Left forelimb (tissue), 1 donor: ENCODE results near the gene PALLD.
"Not testable (repeated sequence)": the region's sequence is repeated elsewhere in the genome, so short reads cannot be mapped to it uniquely, and the experiment has no call there.

Source experiments
- DNase-seq: peaks from one replicate; pipeline ENCODE4 v3.0.0-alpha.2; 2018; ENCODE audit warnings: low spot score

Gene PALLD

DNA sequence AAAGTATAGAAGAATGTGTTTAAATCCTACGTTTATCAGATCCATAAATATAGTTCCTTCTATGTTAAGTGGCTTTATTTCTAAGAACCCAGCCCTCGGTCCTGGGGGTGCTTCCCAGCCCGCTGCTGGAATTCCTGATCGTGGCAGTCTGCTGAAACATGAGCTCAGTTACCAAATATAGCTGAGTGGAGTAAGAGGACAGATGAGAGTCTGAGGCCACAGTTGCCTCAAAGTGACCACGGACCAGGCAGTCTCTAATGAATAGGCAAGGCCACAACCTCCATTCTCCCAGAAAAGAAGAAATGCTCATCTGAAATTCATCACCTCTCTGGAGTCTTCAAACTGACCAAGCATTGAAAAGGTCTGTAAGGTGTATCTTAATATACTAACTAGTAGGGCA lies at the start of gene PALLD:
TSS of gene PALLD (plus strand) at position 219 of the 400 bp plus-strand sequence.
- DNase-seq = no peak

DNA sequence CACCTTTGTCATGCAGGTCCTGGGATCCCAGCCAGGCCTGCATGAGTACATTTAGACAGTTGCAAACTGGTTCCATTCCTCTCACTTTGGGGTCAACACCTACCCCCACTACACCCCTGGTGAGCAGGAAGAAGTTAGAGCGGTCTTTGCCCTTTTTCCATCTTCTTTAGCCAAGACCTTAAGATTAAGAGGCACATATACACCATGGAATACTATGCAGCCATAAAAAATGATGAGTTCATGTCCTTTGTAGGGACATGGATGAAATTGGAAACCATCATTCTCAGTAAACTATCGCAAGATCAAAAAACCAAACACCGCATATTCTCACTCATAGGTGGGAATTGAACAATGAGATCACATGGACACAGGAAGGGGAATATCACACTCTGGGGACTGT lies 47.8 kb upstream of the PALLD start:
- not testable (repeated sequence) for DNase-seq

DNA sequence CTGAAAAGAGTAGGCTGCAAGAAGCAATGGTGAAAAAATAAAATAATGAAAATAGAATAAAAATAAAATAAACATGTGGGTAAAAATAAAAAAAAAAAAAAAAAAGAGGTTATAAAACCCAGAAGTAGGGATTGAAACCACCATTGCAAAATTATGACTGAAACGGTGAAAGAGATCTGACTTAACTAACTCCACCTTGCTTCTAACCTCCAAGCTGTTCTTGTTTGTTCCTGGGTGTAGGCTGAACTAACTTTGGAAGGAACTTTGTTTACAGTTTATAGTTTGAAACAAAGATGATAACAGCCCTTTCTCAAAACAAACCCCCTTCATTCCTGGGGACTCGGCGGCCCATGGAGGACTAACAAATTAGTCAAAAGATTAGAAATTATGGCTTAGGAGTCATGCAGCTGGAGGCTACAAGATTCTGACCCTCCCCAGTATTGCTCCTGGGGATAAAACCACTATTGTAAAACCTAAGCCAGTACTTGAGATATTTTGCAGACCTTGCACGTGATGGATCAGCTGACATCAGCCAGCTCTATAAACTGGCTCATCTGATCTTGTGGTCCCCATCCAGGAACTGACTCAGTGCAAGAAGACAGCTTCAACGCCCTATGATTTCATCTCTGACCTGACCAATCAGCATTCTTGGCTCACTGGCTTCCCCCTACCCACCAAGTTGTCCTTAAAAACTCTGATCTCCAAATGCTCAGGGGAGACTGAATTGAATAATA lies 47.0 kb upstream of the PALLD start:
- no peak for DNase-seq

GRCh38 chr4:168451331-168451730 lies 45.5 kb upstream of the PALLD start:
- no peak for DNase-seq

DNA sequence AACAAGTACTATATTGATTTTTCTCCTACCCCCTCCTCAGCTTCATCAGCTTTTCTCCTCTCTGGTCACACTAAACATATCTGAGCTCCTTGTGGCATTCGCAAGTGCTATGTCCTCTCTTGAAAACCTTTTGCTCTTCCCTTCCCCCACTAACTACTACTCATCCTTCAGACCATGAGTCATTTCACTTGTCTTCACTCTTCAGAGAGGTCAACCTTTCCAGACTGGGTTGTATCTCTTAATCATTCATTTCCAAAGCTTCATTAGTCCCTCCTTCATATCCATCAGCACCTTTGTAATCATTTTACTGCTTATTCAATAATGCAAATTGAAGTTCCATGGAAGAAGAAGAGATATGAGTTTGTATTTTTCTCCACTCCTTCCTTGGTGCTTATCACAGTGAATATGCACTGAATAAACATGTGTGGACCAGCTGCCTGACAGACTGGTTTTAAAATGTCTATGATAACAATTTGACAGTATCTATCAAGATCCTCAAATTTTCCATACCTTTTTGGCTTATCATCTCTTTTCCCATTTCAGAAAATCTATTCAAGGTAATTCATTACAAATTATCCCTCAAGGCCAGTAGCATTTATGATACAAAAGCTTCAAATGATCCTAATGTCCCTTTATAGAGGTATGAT lies 45.0 kb upstream of the PALLD start:
- DNase-seq = no peak

GRCh38 chr4:168453146-168453545 lies 43.7 kb upstream of the PALLD start:
- no peak for DNase-seq

DNA sequence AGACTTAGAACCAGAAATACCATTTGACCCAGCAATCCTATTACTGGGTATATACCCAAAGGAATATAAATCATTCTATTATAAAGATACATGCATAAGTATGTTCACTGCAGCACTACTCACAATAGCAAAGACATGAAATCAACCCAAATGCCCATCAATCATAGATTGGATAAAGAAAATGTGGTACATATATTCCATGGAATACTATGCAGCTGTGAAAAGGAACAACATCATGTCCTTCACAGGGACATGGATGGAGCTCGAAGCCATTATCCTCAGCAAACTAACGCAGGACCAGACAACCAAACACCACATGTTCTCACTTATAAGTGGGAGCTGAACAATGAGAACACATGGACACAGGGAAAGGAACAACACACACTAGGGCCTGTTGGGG lies 38.6 kb upstream of the PALLD start:
- DNase-seq = not testable (repeated sequence)

DNA sequence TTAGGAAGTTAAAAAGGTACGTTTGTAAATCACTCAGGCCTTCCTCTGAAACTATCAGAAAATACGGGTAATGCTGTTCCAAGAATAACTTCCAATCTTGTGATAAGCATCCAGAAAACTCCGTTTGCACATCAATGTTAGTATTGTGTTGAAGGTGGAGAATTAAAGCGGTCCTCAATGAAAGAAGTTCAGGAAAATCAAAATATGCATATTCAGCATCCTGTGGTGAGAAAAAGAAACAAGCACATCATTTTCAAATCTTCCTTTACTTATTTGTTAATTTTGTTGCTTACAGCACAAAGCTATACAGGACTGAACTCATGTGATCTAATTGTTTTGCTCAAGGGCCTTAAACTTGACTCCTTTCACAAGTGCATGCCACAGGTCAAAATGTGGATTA lies 35.0 kb upstream of the PALLD start:
- DNase-seq = no peak

DNA sequence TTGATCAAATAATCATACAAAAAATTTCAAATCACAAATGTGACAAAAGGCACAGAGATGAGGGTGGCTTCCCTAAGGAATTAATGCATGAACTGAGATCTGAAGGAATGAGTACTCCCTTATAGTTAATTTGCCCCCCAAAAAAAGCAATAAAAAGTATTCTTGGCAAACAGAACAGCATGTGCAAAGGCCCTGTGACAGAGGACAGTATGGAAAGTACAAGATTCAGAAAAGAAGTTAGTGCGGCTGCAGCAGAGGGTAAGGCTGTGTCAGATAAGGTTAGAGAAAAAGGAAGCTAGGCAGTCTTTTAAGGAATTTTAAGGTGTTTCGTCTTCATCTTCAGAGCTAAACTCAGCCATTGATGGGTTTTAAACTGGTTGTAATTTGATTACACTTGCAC lies 23.9 kb upstream of the PALLD start:
- no peak for DNase-seq

DNA sequence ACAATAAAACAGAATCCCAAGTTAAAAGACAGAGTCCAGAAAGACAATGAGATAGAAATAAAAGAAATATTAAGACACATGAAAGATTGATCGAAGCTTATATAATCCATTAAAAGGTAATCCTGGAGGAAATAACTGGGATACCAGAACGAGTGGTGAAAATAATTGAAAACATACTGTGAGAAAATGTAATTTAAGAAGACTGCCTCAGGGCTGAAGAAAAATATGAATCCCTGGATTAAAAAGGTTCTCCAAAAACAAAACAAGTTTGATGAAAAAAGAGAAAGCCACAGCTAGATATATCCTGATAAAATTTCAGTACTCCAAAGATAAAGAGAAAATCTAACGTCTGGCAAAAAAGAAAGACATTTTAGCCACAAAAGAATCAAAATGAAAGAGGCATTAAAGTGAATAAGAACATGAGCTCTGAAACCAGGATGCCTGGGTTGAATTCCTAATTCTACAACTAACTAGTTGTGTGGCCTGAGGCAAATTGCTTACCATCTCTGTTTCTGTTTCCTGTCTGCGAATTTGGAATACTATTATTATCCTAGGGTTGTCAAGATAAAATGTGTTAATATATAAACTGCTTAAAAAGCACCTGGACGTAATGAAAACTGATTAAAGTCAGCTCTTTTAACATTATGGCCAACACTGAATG lies 22.1 kb upstream of the PALLD start:
- DNase-seq = no peak

DNA sequence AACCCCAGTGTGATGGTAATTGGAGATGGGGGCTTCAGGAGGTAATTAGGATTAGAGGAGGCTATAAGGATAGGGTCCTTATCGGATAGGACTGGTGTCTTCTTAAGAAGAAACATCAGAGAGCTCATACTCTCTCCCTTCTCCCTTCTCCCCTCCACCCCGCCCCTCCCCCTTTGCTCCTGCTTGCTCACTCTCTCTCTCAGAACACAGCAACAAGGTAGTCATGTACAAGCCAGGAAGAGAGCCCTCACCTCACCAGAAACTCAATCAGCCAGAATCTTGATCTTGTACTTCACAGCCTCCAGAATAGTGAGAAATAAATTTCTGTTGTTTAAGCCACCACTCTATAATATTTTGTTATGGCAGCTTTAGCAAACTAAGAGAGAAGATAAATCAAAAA lies 21.1 kb upstream of the PALLD start:
- no peak for DNase-seq

GRCh38 chr4:168478868-168479267 lies 18.0 kb upstream of the PALLD start:
- no peak for DNase-seq

DNA sequence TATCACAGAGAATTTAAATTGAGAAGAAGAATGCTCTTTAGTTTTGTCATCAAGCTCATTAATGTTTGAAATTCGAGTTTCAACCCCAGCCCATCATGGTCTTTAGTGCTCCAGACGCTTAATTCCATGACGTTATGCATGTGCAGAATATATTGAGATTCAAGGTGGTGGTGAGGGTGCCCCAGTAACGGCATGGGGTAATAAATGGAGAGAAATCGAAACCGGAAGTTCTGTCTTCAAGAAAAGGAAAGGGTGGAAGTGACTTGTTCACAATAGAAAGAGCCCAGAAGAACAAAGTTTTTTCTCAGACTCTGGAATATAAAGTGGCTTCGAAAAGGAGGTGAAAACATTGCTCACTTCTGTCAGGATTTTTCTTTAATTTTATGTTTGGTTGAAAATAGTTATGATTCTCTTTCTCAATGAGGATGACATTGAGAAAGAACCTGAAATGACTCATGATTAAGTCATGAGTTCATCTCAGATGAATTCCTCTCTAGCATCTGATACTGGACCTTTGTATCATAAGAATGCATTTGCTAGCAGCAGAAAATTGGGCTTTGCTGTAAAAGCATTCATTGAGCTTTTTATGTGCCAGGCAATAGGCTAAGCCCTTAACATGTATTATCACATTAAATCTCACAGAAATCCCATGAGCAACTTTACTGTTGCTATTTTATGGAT lies 15.8 kb upstream of the PALLD start:
- no peak for DNase-seq

DNA sequence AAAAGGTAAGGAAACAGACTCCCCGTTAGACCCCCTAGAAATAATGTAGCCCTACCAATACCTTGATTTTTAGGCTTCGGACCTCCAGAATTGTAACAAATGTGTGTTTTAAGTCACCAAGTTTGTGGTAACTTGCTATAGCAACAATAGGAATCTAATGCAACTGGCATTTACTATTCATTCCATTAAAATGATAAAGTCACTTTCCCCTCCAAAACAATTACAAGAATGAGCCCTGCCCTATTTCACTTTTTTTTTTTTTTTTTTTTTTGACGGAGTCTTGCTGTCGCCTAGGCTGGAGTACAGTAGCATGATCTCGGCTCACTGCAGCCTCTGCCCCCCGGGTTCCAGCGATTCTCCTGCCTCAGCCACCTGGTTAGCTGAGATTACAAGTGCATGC lies 13.0 kb upstream of the PALLD start:
- no peak for DNase-seq

DNA sequence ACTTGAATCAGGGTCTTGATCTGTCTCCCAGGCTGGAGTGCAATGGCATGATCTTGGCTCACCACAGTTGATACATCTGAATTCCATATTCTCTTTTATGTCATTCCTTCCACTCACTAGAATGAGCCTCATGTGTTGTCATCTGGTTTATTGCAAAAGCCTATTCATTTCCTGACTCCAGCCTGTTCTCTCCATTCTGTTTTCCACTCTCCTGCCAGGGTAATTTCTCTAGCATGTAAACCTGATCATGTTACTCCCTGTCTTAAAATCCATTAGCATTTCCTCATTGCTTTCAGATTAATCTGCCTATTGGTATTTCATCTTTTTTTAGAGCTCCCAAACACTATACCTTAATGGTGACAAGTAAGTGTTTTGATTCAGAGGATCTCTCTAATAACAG lies 12.2 kb upstream of the PALLD start:
- no peak for DNase-seq

- no peak for DNase-seq
Observed at GRCh38 chr4:168485156-168485910, 11.5 kb upstream of the PALLD start.

DNA sequence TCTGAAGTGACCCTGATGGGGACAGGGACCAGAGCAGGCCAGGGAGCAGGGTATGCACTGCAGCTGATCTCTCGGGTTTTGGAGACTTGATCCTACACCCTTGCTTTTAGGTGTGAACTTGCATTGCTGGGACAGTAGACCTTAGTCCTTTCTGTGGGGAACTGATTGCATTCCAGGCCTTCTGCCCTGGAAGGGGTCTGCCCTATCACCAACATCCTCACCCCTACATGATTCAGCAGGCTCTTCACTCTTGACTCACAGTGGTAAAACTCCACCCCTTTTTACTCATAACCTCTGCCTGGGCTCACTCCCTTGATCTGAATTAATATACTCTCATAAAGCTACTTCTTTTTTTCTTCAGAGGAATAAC lies 10.0 kb upstream of the PALLD start:
- no peak for DNase-seq

GRCh38 chr4:168487282-168488035 lies 9.4 kb upstream of the PALLD start:
- no peak for DNase-seq

DNA sequence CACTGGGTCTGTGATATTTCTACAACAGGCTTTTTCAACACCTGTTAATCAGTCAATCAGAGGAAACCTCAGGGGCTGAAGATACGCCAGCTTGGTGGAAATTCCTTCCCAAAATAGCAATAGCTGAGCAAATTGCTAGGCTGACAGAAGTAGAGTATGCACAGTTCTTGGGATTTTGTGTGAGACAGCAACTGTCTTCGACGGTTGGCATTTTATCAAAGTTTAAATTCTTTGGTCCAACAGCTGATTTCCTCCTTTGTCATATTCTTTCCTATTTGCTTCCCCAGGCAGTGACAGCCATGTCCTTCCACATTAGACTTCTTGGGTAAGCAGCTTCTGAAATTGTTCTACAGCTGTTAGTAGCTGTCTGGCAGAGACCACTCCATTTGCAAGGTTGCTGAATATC lies 8.0 kb upstream of the PALLD start:
- DNase-seq = no peak

GRCh38 chr4:168489616-168490015 lies 7.2 kb upstream of the PALLD start:
- DNase-seq = no peak

DNA sequence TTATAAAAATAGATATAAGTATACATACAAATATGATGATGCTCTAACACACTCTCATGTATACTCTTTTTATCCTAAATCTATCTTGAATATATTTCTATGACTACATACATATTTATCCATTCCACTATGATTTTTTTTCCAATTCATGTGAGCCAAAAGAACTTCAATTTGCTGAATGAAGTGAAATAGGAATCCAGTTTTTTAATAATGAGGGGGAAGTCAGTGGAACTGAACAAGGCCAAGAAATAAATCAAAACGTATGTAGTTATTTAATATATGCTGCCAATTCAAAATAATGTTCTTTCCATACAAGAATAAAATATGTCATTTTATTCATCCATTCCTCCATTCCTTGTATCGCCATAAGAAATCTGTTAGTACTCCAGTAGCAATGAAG lies 6.1 kb upstream of the PALLD start:
- no peak for DNase-seq
